ENCODE measurements around the gene OR2AG1. TPM values are rescaled to one million over a fixed set of nuclear protein-coding genes. Genes with fewer than 3 reads are reported as not detected.

Gene OR2AG1
- total RNA-seq, result not detected in 2 replicates

GRCh38 chr11:6782720-6783119 lies at the start of gene OR2AG1:
OR2AG1 (plus strand) TSS chr11:6783020; CDS start chr11:6785038, 2,018 bp downstream.

GRCh38 chr11:6771926-6772893 lies 10.6 kb upstream of the OR2AG1 start, which contains the start of gene OR2AG2:
OR2AG2 (minus strand) TSS chr11:6771976; CDS start chr11:6768957, 3,019 bp downstream.

GRCh38 chr11:6799402-6799801 lies 16.6 kb downstream of the OR2AG1 start, which contains the start of gene OR6A2:
OR6A2 (minus strand) TSS chr11:6799689; CDS start chr11:6795708, 3,981 bp downstream.

Other genes with a start within 250 kb of the OR2AG1 start
- 12.0 and 13.8 TPM in 2 replicates for gene RRP8, start 179.4 kb upstream of the OR2AG1 start, total RNA-seq
- 248 and 367 TPM in 2 replicates for gene ILK, start 179.2 kb upstream of the OR2AG1 start, total RNA-seq
- 25.3 and 45.6 TPM in 2 replicates for gene TAF10, start 170.8 kb upstream of the OR2AG1 start, total RNA-seq
- 83.6 and 123 TPM in 2 replicates for gene TPP1, start 163.6 kb upstream of the OR2AG1 start, total RNA-seq
- gene DCHS1, start 127.2 kb upstream of the OR2AG1 start, total RNA-seq, result 35.2 and 50.1 TPM in 2 replicates
- gene MRPL17, start 99.7 kb upstream of the OR2AG1 start, total RNA-seq, result 112 and 118 TPM in 2 replicates
- 0.12 and 0.55 TPM in 2 replicates for gene OR2AG2, start 11.0 kb upstream of the OR2AG1 start, total RNA-seq
- gene OR6A2, start 16.7 kb downstream of the OR2AG1 start, total RNA-seq, result 0.37 and 0.55 TPM in 2 replicates
- gene OR10A5, start 62.7 kb downstream of the OR2AG1 start, total RNA-seq, result not detected in 2 replicates
- not detected in 2 replicates for gene OR10A2, start 80.0 kb downstream of the OR2AG1 start, total RNA-seq
- gene OR10A4, start 93.6 kb downstream of the OR2AG1 start, total RNA-seq, result not detected in 2 replicates
- gene OR2D2, start 109.5 kb downstream of the OR2AG1 start, total RNA-seq, result 0.50 and 1.5 TPM in 2 replicates
- not detected in 2 replicates for gene OR2D3, start 138.0 kb downstream of the OR2AG1 start, total RNA-seq
- 10.4 and 10.6 TPM in 2 replicates for gene ZNF215, start 143.4 kb downstream of the OR2AG1 start, total RNA-seq
- gene ZNF214, start 237.3 kb downstream of the OR2AG1 start, total RNA-seq, result 5.6 and 7.0 TPM in 2 replicates
- 0.50 and 0.66 TPM in 2 replicates for gene NLRP14, start 237.5 kb downstream of the OR2AG1 start, total RNA-seq